Peyer's patch (tissue), 4 donors: ENCODE measurements around the gene TMPRSS11E. TPM values are rescaled to one million over a fixed set of nuclear protein-coding genes. Genes with fewer than 3 reads are reported as not detected.
"Not testable (repeated sequence)": the region's sequence is repeated elsewhere in the genome, so short reads cannot be mapped to it uniquely, and the experiment has no call there.

Experiments used
- DNase-seq, 3 donors: peaks; one replicate each; pipeline ENCODE4 v3.0.0-alpha.2; 2017 to 2019
- H3K27ac ChIP-seq, 4 donors: fragments of 200-600 bp; sonication (generic); one replicate each; pipeline ENCODE4 v1.5.1; 2016 to 2019
- H3K27me3 ChIP-seq, 2 donors: fragments of 200-600 bp; sonication (generic); one replicate each; pipeline ENCODE4 v1.5.1; 2019
- H3K36me3 ChIP-seq, 3 donors: fragments of 200-600 bp; sonication (generic); one replicate each; pipeline ENCODE4 v1.5.1; 2016 to 2019
- H3K4me1 ChIP-seq, 4 donors: fragments of 200-600 bp; sonication (generic); one replicate each; pipeline ENCODE4 v1.5.1; 2016 to 2019
- H3K4me3 ChIP-seq, 4 donors: fragments of 200-600 bp; sonication (generic); 1 replicate in 3 of 4; 2 replicates in 1 of 4; pipeline ENCODE4 v1.5.1; 2016 to 2019; ENCODE audit warnings: mild to moderate bottlenecking in 1 of 4
- H3K9me3 ChIP-seq, 4 donors: fragments of 200-600 bp; sonication (generic); one replicate each; pipeline ENCODE4 v1.5.1; 2016 to 2019; ENCODE audit warnings: mild to moderate bottlenecking in 1 of 4
- CTCF ChIP-seq, 6 experiments: fragments of 450-650 bp in 4 of 6; fragments of 200-600 bp in 2 of 6; sonication (generic) in 1 of 6; IDR thresholded peaks; one replicate each; pipeline ENCODE4 v1.5.1; 2017 to 2019; ENCODE audit warnings: antibody characterized with exemption in 6 of 6, mild to moderate bottlenecking in 3 of 6, moderate library complexity in 1 of 6
- POLR2A ChIP-seq, 2 donors: fragments of 450-650 bp; IDR thresholded peaks; one replicate each; pipeline ENCODE4 v1.5.1; 2017; ENCODE audit warnings: antibody characterized with exemption in 2 of 2, mild to moderate bottlenecking in 2 of 2, moderate library complexity in 2 of 2
- total RNA-seq, 4 donors: library from RNA; depleted of rRNA; stranded (reverse); fragments of >200 nt; gene quantifications; one replicate each; pipeline ENCODE4 v1.1.0, GENCODE V29; 2016

The TMPRSS11E gene
- total RNA-seq, 4 donors from 2014 or later = not detected

GRCh38 chr4:68407868-68408190 is 39.4 kb upstream of the TMPRSS11E start:
- no peaks in the 10 kb centered on the region for H3K27me3 ChIP-seq
- no peaks in the 10 kb centered on the region for H3K9me3 ChIP-seq
- H3K36me3 ChIP-seq = no peaks in the 10 kb centered on the region
- DNase-seq = no peak
- no peaks in the 10 kb centered on the region for H3K4me1 ChIP-seq
- TF ChIP-seq CTCF (IDR thresholded peaks at IDR 0.05) (no peak), POLR2A (IDR thresholded peaks at IDR 0.05) (no peak)
- no peak overlapping the region for H3K27ac ChIP-seq
- no peak overlapping the region for H3K4me3 ChIP-seq

GRCh38 chr4:68410149-68410548 is 37.1 kb upstream of the TMPRSS11E start:
- no peaks in the 10 kb centered on the region for H3K27me3 ChIP-seq
- H3K9me3 ChIP-seq = no peaks in the 10 kb centered on the region
- no peak for DNase-seq
- TF ChIP-seq POLR2A (IDR thresholded peaks at IDR 0.05) (no peak), CTCF (IDR thresholded peaks at IDR 0.05) (no peak)
- H3K27ac ChIP-seq = no peak overlapping the region
- H3K36me3 ChIP-seq = no peaks in the 10 kb centered on the region
- no peaks in the 10 kb centered on the region for H3K4me1 ChIP-seq
- H3K4me3 ChIP-seq = no peak overlapping the region

- H3K36me3 ChIP-seq = no peaks in the 10 kb centered on the region
- H3K27me3 ChIP-seq = no peaks in the 10 kb centered on the region
Measured at GRCh38 chr4:68410643-68411042, 36.6 kb upstream of the TMPRSS11E start.

GRCh38 chr4:68412031-68412430 is 35.2 kb upstream of the TMPRSS11E start:
- DNase-seq, H3K27ac ChIP-seq, H3K4me3 ChIP-seq, H3K36me3 ChIP-seq, H3K9me3 ChIP-seq, H3K4me1 ChIP-seq, H3K27me3 ChIP-seq: not testable (repeated sequence)

More at GRCh38 chr4:68410643-68411042, 36.6 kb upstream of the TMPRSS11E start:
- Histone ChIP-seq H3K4me3 (no peak overlapping the region), H3K27ac (no peak overlapping the region), H3K4me1 (no peaks in the 10 kb centered on the region), H3K9me3 (no peaks in the 10 kb centered on the region)
- TF ChIP-seq CTCF (IDR thresholded peaks at IDR 0.05) (no peak), POLR2A (IDR thresholded peaks at IDR 0.05) (no peak)
- no peak for DNase-seq

- peaks cover 0 to 5% (median 0%) of the 10 kb centered on the region in 4 donors for H3K9me3 ChIP-seq
- no peak overlapping the region for H3K27ac ChIP-seq
- H3K27me3 ChIP-seq = no peaks in the 10 kb centered on the region
- DNase-seq = no peak
- no peaks in the 10 kb centered on the region for H3K4me1 ChIP-seq
- no peaks in the 10 kb centered on the region for H3K36me3 ChIP-seq
- no peak overlapping the region for H3K4me3 ChIP-seq
- TF ChIP-seq POLR2A (IDR thresholded peaks at IDR 0.05) (no peak), CTCF (IDR thresholded peaks at IDR 0.05) (no peak)
Measured at GRCh38 chr4:68416591-68416990, 30.7 kb upstream of the TMPRSS11E start.

- H3K4me3 ChIP-seq = no peak overlapping the region
- no peaks in the 10 kb centered on the region for H3K27me3 ChIP-seq
- no peak overlapping the region for H3K27ac ChIP-seq
- DNase-seq = no peak
- H3K4me1 ChIP-seq = no peaks in the 10 kb centered on the region
- TF ChIP-seq POLR2A (IDR thresholded peaks at IDR 0.05) = no peak
- TF ChIP-seq CTCF (IDR thresholded peaks at IDR 0.05) = no peak
- H3K36me3 ChIP-seq = no peaks in the 10 kb centered on the region
- no peaks in the 10 kb centered on the region for H3K9me3 ChIP-seq
Measured at GRCh38 chr4:68426516-68426915, 20.7 kb upstream of the TMPRSS11E start.
